ENCODE measurements around the gene DNAJB4.
"Not testable (repeated sequence)": the region's sequence is repeated elsewhere in the genome, so short reads cannot be mapped to it uniquely, and the experiment has no call there.

Gene DNAJB4

GRCh38 chr1:77996734-77997133, 8.0 kb upstream of the DNAJB4 start:
- no peaks in the 10 kb centered on the region for H3K9me3 ChIP-seq
- DNase-seq, result no peak
- H3K27me3 ChIP-seq, result no peaks in the 10 kb centered on the region
- TF ChIP-seq CTCF (IDR thresholded peaks at IDR 0.05; ENCODE audit: low read depth, low read length), result no peak
- H3K4me3 ChIP-seq (ENCODE audit: low read depth, low read length), result no peak overlapping the region
- H3K36me3 ChIP-seq, result no peaks in the 10 kb centered on the region
- H3K4me1 ChIP-seq, result no peaks in the 10 kb centered on the region

- not testable (repeated sequence) for H3K36me3 ChIP-seq; H3K27me3 ChIP-seq; DNase-seq; H3K9me3 ChIP-seq; H3K4me1 ChIP-seq; H3K4me3 ChIP-seq (ENCODE audit: low read depth, low read length)
Measured at GRCh38 chr1:78000536-78000935, 4.2 kb upstream of the DNAJB4 start.

GRCh38 chr1:78003070-78003746, 1.5 kb upstream of the DNAJB4 start:
- H3K27me3 ChIP-seq, result no peaks in the 10 kb centered on the region
- DNase-seq, result no peak
- no peak overlapping the region; the same call in 1 of the 2 replicates for H3K4me3 ChIP-seq (ENCODE audit: low read depth, low read length)
- H3K9me3 ChIP-seq, result no peaks in the 10 kb centered on the region
- no peaks in the 10 kb centered on the region for H3K4me1 ChIP-seq
- H3K36me3 ChIP-seq, result no peaks in the 10 kb centered on the region
- no peak for TF ChIP-seq CTCF (IDR thresholded peaks at IDR 0.05; ENCODE audit: low read depth, low read length)

GRCh38 chr1:78003882-78004718, 639 bp upstream of the DNAJB4 start:
- Histone ChIP-seq H3K9me3 (no peaks in the 10 kb centered on the region), H3K4me3 (ENCODE audit: low read depth, low read length) (peak overlapping the region; percentile 62), H3K4me1 (no peaks in the 10 kb centered on the region), H3K36me3 (no peaks in the 10 kb centered on the region), H3K27me3 (no peaks in the 10 kb centered on the region)
- no peak for TF ChIP-seq CTCF (IDR thresholded peaks at IDR 0.05; ENCODE audit: low read depth, low read length)
- DNase-seq, result peak; percentile 17

GRCh38 chr1:78005448-78005722, 646 bp downstream of the DNAJB4 start:
- Histone ChIP-seq H3K4me3 (ENCODE audit: low read depth, low read length) (peak overlapping the region; percentile 62), H3K4me1 (no peaks in the 10 kb centered on the region), H3K9me3 (no peaks in the 10 kb centered on the region), H3K36me3 (no peaks in the 10 kb centered on the region), H3K27me3 (no peaks in the 10 kb centered on the region)
- no peak for TF ChIP-seq CTCF (IDR thresholded peaks at IDR 0.05; ENCODE audit: low read depth, low read length)
- no peak for DNase-seq

- Histone ChIP-seq H3K27me3 (no peaks in the 10 kb centered on the region), H3K4me3 (ENCODE audit: low read depth, low read length) (peak overlapping the region; percentile 62; the same call in 1 of the 2 replicates), H3K9me3 (no peaks in the 10 kb centered on the region), H3K4me1 (no peaks in the 10 kb centered on the region), H3K36me3 (no peaks in the 10 kb centered on the region)
- TF ChIP-seq CTCF (IDR thresholded peaks at IDR 0.05; ENCODE audit: low read depth, low read length), result no peak
- DNase-seq, result no peak
Measured at GRCh38 chr1:78005755-78006154, 1.0 kb downstream of the DNAJB4 start.
